ENCODE data around the gene WBP4.

WBP4 gene

GRCh38 chr13:41049480-41050440, 11.5 kb upstream of the WBP4 start:
- no peak for DNase-seq (ENCODE audit: low spot score)

GRCh38 chr13:41052441-41052840, 8.9 kb upstream of the WBP4 start:
- no peak for DNase-seq (ENCODE audit: low spot score)

DNA sequence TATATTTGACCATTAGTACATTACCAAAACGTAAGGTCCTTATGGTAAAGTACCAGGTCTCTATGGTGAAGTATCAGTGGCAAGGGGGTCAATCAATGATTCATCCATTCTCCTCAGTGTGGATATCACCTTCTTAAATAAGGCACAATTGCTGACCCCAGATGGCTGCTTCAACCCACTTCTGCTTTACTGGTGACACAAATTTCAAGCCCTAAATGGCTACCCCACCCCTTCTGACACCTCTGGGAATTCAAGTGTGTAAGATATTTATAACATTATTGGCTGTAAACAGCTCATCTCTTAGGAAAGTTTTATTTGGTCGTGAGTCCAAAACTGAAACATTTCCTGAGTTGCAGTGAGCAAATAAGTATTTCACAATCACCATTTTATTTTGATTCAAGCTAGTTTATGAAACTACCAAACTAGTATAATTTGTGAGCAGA, 7.9 kb upstream of the WBP4 start:
- no peak for DNase-seq (ENCODE audit: low spot score)

DNA sequence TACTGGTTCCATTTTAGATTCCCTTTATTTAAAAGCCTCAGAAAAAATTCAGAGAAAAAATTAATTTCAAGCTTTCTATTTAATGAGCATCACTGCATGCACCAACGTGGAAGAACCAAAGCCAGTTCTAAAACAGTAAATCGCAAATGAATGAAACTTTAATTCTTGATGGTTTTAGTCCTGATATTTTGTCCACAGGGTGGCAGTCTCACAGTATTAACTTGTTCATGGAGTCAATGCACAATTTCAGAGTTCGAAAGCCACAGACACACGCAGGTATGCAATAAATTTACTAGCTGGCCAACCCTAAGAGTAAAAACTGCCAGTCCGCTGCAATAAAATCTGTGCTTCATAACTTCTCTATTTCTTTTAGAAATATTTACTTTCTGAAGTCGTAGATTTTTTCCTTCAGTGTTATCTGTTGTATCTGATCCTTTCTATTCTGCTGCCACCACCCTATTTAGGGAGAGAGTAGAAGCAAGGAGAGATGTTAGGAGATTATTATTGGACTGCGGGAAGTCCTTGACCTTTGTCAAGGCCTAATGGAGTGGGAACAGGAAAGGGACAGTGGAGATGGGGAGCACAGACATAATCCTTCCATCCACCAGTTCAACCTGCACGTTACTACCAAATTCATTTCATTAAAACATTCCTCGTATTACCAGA, 7.0 kb upstream of the WBP4 start:
- peak; percentile 67 for DNase-seq (ENCODE audit: low spot score)

DNA sequence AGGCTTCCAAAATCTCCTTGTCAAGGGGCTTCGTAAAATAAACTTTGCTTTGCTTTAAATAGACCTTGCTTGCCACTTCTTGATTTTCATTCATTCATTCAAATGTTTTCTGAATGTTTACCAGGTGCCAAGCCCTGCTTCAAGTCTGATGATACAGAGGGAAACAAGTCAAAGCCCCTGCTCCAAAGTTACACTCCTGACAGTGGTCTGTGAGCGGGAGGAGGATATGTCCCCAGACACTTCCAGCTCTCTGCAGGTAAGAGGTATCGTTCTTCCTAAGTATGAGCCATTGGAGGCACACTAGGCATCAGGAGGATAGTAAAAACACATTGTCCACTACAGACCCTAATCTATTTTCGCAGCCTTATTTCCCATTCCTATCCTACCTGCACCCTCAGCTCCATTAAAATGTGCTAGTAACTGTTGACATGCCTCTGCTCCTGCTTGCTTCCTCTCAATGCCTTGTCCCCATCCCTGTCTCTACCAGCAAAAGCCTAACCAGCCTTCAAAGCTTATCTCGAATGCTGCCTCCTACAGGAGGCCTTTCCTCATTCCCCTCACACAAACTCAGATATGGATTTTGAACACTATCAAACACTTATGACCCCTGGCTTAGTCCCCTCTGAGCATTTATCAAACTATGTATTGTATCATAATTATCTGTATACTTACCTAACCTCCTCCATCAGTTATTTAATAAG, 6.2 kb upstream of the WBP4 start:
- no peak for DNase-seq (ENCODE audit: low spot score)

- no peak for DNase-seq (ENCODE audit: low spot score)
These were observed 5.1 kb upstream of the WBP4 start for GRCh38 chr13:41056194-41056593.

GRCh38 chr13:41056826-41057711, 4.2 kb upstream of the WBP4 start:
- no peak for DNase-seq (ENCODE audit: low spot score)

DNA sequence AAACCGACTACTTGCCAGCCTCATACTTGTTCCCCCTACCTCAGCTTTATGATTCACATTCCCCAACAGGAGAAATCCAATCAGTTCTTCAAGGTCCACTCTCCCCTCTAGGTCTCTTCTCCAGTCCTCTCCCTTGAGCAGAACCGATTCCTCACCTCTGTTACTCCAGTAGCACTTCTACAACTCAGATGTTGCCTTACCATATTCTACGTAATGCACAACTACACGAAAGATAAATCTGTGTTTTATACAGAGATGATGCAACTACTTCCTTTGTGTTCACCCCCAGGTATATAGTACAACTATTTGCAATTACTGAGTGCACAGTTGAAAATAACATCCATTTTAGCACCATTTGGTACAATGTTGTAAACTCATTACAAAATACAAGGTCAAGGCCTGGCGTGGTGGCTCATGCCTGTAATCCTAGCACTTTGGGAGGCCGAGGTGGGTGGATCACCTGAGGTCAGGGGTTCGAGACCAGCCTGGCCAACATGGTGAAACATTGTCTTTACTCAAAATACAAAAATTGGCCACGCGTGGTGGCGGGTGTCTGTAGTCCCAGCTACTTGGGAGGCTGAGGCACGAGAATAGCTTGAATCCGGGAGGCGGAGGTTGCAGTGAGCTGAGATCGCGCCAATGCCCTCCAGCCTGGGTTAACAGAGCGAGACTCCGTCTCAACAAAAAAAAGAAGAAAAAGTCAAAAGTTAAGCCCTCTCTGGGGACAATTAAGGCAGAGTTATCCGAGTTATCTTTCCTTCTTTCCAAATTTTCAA, 2.8 kb upstream of the WBP4 start:
- no peak for DNase-seq (ENCODE audit: low spot score)

DNA sequence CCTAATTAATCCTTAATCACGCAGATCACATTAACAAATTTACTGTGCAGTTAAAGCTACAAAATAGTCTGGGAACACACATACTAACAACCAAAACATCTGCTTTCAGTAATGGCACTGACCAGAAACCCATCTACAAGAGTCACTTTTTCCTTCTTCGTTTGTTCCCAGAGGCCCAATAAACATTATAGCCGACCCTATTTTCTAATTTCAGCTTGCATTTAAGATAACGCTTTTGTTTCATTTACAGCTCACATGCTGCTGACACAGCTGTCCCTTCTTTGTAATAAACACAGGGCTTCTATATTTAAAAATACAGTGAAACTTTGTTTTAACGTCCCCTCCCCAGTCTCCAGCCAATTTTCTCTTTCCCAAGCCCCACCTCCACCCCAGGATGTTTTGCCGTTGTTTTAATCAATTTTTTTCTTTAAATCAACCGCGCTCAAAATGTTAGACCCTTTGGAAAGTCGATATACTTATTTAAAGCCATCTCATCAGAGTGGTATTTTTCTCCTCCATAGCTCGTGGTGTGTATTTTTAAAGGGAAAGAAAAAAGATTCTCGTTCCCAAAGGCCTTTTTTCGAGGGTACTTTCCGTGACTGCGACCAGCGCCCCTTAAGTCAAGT, 1.7 kb upstream of the WBP4 start:
- no peak for DNase-seq (ENCODE audit: low spot score)

GRCh38 chr13:41060082-41060723, 1.1 kb upstream of the WBP4 start:
- peak; percentile 55 for DNase-seq (ENCODE audit: low spot score)

- DNase-seq (ENCODE audit: low spot score) = peak; percentile 79
These were observed 610 bp upstream of the WBP4 start for GRCh38 chr13:41060724-41061074.

- DNase-seq (ENCODE audit: low spot score) = no peak
These were observed 867 bp downstream of the WBP4 start for GRCh38 chr13:41061914-41062837.

- no peak for DNase-seq (ENCODE audit: low spot score)
These were observed 3.2 kb downstream of the WBP4 start for GRCh38 chr13:41064493-41064892.

DNA sequence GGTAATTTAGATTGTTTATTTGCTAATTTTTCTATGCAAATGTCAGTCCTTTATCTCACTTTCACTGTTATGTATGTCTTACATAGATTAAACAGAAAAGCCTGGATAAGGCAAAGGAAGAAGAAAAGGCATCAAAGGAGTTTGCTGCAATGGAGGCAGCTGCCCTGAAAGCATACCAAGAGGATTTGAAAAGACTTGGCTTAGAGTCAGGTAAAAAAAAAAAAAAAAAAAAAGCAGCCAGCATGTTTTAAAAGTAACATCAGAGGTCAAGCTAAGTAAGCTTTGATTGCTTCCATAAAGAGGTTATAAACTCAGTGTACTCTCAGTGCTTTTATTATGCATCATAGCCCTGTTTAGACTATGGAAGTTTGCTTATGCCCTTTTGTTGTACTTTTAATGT, 3.8 kb downstream of the WBP4 start:
- no peak for DNase-seq (ENCODE audit: low spot score)

GRCh38 chr13:41074523-41074922, 13.2 kb downstream of the WBP4 start:
- no peak for DNase-seq (ENCODE audit: low spot score)

- peak; percentile 54 for DNase-seq (ENCODE audit: low spot score)
These were observed 13.7 kb downstream of the WBP4 start for GRCh38 chr13:41075034-41075433.

DNA sequence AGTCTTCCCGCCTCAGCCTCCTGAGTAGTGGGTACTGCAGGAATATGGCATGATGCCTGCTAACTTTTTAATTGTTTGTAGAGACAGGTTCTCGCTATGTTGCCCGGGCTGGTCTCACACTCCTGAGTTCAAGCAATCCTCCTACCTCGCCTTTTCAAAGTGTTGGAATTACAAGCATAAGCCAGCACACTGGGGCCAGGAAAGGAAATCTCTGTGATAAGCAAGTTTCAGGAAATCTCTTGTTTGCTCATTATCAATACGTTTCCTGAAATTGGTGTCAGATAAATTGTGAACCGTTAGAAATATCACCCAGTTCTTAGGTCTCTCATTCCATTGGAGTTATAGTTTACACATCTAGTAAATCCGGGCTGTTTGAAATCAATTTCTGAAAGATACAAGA, 14.2 kb downstream of the WBP4 start:
- DNase-seq (ENCODE audit: low spot score) = no peak

- DNase-seq (ENCODE audit: low spot score) = no peak
These were observed 16.2 kb downstream of the WBP4 start for GRCh38 chr13:41077475-41077874.

GRCh38 chr13:41079725-41080124, 18.4 kb downstream of the WBP4 start:
- no peak for DNase-seq (ENCODE audit: low spot score)

All from CD4-positive, alpha-beta T cell treated with Interleukin-15 for 4 hours (primary cell).